Measurements from ENCODE around the gene TULP4.

- TF ChIP-seq FOXA1 (IDR thresholded peaks at IDR 0.05) (no peak), ARNT (IDR thresholded peaks at IDR 0.05) (no peak), LEF1 (IDR thresholded peaks at IDR 0.05; ENCODE audit: borderline replicate concordance) (no peak), FOXK2 (IDR thresholded peaks at IDR 0.05) (no peak), NFRKB (IDR thresholded peaks at IDR 0.05) (no peak), PKNOX1 (IDR thresholded peaks at IDR 0.05) (no peak)
These were observed 136.6 kb downstream of the TULP4 start for GRCh38 chr6:158448856-158449255.
